Tibial nerve (tissue), 4 donors: ENCODE measurements around the gene SMO.

Source experiments
- CTCF ChIP-seq, 5 experiments: fragments of 200-600 bp in 3 of 5; fragments of 450-650 bp in 2 of 5; sonication (generic) in 3 of 5; IDR thresholded peaks; one replicate each; pipeline ENCODE4 v1.5.1; 2016 to 2019; ENCODE audit warnings: antibody characterized with exemption in 5 of 5, mild to moderate bottlenecking in 3 of 5, moderate library complexity in 2 of 5
- EP300 ChIP-seq, 2 donors: sonication (generic); formaldehyde crosslinking; IDR thresholded peaks; one replicate each; pipeline ENCODE4 v1.6.1; 2017; ENCODE audit warnings: antibody characterized with exemption in 2 of 2, mild to moderate bottlenecking in 1 of 2
- POLR2A ChIP-seq, 2 donors: fragments of 450-650 bp; IDR thresholded peaks; one replicate each; pipeline ENCODE4 v1.6.1; 2017; ENCODE audit warnings: antibody characterized with exemption in 2 of 2, mild to moderate bottlenecking in 2 of 2, moderate library complexity in 2 of 2

GRCh38 chr7:129245533-129245932, 57.1 kb downstream of the SMO start:
- TF ChIP-seq POLR2A (IDR thresholded peaks at IDR 0.05) (no peak), CTCF (IDR thresholded peaks at IDR 0.05) (no peak), EP300 (IDR thresholded peaks at IDR 0.05) (no peak)
